ENCODE results near the gene KLHL3.

KLHL3 gene

GRCh38 chr5:137632716-137633115 is 103.2 kb downstream of the KLHL3 start:
- no peak for DNase-seq (ENCODE audit: low read depth)

DNA sequence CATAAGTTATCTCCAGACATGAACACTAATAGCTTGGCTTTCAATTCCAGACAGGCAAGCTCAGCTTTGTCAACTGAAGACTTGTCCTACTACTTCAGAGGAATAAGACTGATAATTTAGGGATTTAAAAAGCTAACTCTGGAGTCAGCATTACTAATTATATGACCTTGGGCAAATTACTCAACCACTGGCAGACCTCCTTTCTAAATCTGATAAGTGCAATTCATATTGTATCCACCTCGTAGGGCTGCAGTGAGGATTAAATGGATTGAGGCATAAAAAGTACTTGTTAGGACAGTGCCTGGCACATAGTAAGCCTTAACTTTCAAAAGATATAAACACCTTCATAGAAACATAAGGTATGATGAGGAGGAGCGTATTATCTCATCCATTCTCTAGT is 104.4 kb downstream of the KLHL3 start:
- no peak for DNase-seq (ENCODE audit: low read depth)

GRCh38 chr5:137630972-137631370 is 104.9 kb downstream of the KLHL3 start:
- DNase-seq (ENCODE audit: low read depth) = no peak

GRCh38 chr5:137630216-137630971 is 105.5 kb downstream of the KLHL3 start:
- DNase-seq (ENCODE audit: low read depth) = no peak

GRCh38 chr5:137629646-137630045 is 106.2 kb downstream of the KLHL3 start:
- no peak for DNase-seq (ENCODE audit: low read depth)

GRCh38 chr5:137627706-137628105 is 108.2 kb downstream of the KLHL3 start:
- no peak for DNase-seq (ENCODE audit: low read depth)

- DNase-seq (ENCODE audit: low read depth) = no peak
Observed at GRCh38 chr5:137627293-137627692, 108.6 kb downstream of the KLHL3 start.

DNA sequence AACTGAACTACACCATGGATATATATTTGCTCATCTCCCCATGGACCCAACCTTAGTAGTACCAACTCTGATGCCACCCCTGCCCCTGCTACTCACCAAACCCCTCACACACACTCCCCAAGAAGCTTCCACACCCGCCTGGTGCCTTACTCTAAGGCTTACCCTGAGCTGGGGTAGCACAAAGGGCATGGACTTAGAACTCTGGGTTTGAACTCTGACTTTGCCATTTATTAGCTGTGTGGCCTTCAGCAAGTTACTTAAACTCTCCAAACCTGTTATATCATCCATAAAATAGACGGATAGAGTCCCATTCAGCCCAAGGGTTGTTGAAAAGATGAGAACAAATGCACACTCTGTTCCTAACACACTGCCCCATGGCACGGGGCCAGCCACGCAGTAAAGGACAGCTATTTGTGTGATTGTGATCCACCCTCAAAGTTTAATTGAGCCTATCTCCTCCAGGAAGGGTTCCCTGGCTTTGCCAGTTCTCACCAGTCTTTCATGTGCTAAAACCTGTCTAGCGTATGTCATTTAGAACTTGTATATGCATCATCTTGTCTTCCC is 111.0 kb downstream of the KLHL3 start:
- no peak for DNase-seq (ENCODE audit: low read depth)

- DNase-seq (ENCODE audit: low read depth) = no peak
Observed at GRCh38 chr5:137622850-137623249, 113.0 kb downstream of the KLHL3 start.

DNA sequence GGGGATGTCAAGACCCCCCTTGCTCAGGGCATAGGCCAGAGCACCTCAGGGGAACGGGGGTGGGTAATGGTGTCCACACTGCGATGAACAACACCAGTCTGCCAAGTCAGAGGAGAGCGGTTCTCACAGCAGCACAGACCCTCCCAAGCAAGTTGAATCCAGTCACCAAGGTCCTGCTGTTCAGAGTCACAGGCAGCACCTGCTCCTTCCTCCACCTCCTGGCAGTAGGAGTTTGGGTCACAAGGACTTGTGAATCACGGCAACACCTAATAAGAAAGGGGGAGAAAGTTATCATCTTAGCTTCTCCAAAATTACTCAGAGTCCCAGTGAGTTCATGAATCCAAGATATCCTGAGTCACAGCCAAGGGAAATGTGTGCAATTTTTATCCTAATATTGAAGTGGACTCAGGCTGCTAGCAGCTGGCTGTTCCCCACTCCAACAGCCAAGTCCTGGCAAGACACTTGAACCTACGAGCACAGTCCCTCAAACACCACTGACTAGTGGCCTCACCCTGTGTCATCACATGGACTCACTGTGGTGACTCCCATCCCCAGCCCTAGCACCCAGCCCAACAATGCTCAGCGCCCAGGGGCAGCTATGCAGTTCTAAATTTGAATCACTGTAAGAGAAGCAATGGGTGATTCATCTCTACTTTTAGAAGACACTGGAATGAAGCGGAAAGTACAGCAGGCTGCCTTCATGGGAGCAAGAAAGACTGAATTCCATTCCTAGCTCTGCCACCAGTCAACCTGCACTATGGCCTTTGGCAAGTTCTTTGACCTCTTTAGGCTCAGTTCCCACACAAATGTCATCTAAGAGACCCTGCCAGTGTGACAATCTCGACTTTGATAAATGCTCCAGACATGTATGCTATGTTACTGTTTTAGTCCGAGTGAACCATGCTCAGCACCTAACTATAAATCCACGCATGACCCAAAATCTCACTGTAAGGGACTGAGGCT is 113.7 kb downstream of the KLHL3 start:
- no peak for DNase-seq (ENCODE audit: low read depth)

- DNase-seq (ENCODE audit: low read depth) = no peak
Observed at GRCh38 chr5:137621306-137621705, 114.6 kb downstream of the KLHL3 start.

DNA sequence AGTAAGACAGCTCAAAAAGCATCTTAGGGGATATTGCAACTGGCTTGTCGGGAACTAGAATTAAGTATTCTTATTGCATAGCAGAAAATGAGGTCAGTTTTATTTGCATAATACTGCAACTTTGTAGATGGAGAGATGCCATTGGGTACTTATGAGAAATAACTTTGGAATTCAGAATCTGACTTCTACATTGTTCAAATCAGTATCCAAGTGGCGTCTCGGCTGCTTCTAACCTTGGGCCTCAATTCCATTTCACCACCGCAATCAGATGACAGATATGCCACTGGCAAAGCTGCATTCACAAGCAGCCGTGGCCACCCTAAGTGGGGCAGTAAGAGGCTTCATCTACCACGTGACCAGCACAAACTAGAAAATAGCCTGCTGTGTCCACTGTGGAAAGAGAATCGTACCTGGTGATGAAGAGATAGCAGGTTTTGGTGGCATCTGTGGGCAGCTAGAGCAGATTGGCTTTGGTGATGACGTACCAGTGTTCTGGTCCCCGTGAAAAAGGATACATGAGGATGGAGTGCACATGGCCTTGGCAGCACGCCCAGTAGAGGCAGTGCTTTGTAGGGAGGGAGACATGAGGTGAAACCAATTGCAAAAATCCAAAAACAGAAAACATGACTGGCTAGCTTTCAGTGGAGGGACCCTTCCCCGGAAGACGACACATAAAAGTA is 116.6 kb downstream of the KLHL3 start:
- DNase-seq (ENCODE audit: low read depth) = no peak

GRCh38 chr5:137618476-137618875 is 117.4 kb downstream of the KLHL3 start:
- no peak for DNase-seq (ENCODE audit: low read depth)

DNA sequence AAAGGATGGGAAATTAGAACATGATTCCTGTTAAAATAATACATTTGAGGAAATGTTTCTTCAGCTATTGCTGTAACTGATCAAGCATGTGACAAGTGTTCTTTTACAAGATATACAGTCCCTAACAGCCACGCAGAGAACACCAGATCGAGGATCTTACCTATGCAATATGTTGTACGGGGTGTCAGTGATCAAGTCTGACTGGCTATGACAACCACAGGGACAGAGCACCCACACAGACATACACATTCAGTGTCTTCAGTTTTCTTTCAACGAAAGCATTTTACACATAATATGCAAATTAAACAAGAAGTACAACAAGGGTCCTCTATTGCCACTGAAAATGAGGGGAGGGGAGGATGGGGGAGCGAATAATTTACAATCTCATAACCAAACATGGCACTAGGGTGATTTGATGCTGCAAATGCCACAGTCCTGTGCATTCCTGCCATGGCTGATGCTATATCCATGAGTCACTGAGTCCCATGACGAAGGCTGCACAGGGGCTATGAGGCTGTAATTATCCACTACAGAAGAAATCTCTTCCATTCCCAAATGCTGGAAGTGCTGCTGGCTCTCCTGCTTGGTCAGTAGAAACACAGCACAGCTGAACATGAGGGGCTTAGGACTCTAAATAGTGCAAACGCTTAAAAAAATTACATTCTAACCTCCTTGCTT is 118.2 kb downstream of the KLHL3 start:
- DNase-seq (ENCODE audit: low read depth) = no peak

DNA sequence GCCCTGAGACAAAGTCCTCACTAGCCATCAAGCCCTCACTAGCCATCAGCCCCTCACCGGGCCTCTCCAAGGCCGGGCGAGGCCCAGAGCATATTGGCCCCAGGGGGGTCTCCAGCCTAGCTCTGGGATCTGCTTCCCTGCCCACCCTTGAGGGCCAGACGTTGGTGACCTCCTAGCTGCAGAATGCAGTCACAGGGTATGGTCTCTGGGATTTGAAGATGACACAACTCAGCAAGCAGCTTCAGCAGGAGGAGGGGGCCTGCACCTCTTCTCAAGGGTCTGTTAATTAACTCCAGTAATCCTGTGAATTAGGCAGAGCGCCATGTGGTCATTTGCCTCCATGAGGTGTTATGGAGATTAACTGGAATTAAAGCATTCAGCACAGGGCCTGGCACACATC is 119.8 kb downstream of the KLHL3 start:
- no peak for DNase-seq (ENCODE audit: low read depth)

DNA sequence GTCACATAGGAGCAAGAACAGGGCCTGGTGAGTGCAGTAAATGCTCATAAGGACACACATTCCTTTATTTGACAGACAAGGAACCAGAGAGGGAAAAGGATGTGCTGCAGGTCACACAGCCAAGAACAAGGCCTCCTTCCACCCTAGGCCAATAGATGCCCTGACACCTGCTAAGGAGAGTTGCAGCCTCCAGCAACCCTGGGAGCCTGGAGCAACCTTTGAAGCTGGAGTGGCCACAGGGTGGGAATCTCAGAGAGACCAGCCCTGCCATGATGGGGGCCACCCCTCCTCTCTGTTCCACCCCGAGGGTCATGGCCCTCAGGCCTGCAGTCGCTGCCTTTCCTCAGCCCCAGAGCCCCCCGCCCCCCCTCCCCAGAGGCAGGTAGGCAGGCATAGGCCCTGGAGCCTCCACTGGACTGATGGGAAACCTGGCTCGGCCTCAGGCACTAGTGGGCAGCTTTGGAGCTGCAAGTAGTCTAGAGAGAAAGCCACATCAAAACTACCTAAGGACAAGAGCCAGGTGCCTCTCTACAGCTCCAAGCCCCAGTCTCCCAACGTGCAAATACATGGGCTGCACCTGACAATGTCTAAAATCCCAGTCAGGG is 120.6 kb downstream of the KLHL3 start:
- DNase-seq (ENCODE audit: low read depth) = no peak

- DNase-seq (ENCODE audit: low read depth) = no peak
Observed at GRCh38 chr5:137613554-137614265, 122.2 kb downstream of the KLHL3 start.

GRCh38 chr5:137612576-137612975 is 123.3 kb downstream of the KLHL3 start:
- no peak for DNase-seq (ENCODE audit: low read depth)

DNA sequence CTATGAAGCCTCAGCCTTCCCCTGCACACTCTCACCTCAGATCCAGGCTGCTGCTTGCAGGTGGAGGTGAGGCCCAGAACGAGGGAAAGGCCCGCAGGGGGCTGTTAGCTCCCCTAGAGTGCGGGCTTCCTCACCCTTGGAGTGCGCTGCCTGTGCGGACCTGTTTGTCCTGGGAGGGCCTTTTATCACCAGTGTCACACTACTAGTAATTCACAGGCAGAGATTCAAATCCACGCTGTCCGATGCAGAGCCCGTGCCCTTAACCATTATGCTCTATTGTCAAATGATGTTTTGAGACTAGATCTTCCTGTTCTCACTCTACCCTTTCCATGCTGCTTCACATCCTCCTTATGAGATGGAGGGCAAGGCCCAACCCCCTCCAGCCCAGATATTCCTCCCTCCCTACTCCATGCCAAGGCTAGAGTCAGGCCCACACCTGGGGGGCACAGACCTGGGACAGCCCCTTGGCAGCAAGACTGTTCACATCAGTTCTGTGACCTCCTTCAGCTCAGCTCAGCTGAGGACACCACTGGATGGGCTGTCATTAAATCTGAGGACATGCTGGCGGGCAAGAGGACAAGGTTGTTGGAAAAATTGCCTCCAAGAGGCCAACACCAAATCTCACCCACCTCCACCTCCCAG is 124.0 kb downstream of the KLHL3 start:
- DNase-seq (ENCODE audit: low read depth) = no peak

- DNase-seq (ENCODE audit: low read depth) = no peak
Observed at GRCh38 chr5:137611011-137611580, 124.8 kb downstream of the KLHL3 start.
